Measurements from ENCODE around the gene PLEKHA5. TPM values are rescaled to one million over a fixed set of nuclear protein-coding genes. Genes with fewer than 3 reads are reported as not detected.
A peak's percentile ranks its signal among the peaks of the same experiment; 100 is the strongest.

PLEKHA5 gene
- total and polyA plus RNA-seq, 2 donors from 2014 or later, result 26.6 to 52.9 TPM

DNA sequence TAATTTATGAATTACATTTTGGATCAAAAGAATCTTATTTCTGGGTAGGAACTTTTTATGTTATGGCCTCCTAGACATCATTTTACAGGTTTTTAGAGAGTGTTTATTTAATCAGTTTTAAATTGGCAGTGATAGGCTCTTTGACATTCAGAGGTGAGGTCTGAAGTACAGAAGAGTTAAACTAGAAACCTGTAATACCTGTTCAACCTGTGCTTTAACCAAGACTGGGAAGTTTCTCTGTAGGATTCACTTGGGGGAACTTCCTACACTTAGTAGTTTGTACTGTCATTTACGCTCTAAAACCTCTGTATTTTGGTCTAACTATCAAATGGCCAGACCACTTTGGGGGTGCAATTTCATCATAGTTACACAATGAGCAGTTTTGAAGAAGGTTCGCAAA, 35.9 kb downstream of the PLEKHA5 start:
- intact Hi-C loops (cut with DNase I), result no loop called here
- peak overlapping the region; percentile 52 to 55 for H3K27ac ChIP-seq (ENCODE audit: low read depth in 2 of 2, low read length in 2 of 2)

GRCh38 chr12:19166387-19166786, 36.9 kb downstream of the PLEKHA5 start:
- Histone ChIP-seq H3K9me3 (ENCODE audit: control insufficient read depth in 2 of 3, insufficient read depth in 1 of 3, low read length in 3 of 3) (no peaks in the 10 kb centered on the region), H3K27me3 (ENCODE audit: control insufficient read depth, insufficient read depth, low read length) (no peaks in the 10 kb centered on the region), H3K4me1 (ENCODE audit: control insufficient read depth in 2 of 3, insufficient read depth in 2 of 3, low read depth in 1 of 3, low read length in 3 of 3) (peaks cover 0 to 23% (median 2%) of the 10 kb centered on the region in 3 donors), H3K9ac (ENCODE audit: low read length in 3 of 3) (no peak overlapping the region), H3K36me3 (ENCODE audit: control insufficient read depth in 2 of 3, insufficient read depth in 3 of 3, low read length in 3 of 3) (no peaks in the 10 kb centered on the region), H3K4me3 (ENCODE audit: low read length in 3 of 3) (no peak overlapping the region), H3K27ac (ENCODE audit: low read depth in 2 of 2, low read length in 2 of 2) (peak overlapping the region; percentile 0 to 55)
- TF ChIP-seq, protein P1, sequence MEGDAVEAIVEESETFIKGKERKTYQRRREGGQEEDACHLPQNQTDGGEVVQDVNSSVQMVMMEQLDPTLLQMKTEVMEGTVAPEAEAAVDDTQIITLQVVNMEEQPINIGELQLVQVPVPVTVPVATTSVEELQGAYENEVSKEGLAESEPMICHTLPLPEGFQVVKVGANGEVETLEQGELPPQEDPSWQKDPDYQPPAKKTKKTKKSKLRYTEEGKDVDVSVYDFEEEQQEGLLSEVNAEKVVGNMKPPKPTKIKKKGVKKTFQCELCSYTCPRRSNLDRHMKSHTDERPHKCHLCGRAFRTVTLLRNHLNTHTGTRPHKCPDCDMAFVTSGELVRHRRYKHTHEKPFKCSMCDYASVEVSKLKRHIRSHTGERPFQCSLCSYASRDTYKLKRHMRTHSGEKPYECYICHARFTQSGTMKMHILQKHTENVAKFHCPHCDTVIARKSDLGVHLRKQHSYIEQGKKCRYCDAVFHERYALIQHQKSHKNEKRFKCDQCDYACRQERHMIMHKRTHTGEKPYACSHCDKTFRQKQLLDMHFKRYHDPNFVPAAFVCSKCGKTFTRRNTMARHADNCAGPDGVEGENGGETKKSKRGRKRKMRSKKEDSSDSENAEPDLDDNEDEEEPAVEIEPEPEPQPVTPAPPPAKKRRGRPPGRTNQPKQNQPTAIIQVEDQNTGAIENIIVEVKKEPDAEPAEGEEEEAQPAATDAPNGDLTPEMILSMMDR (IDR thresholded peaks at IDR 0.05; ENCODE audit: borderline replicate concordance, extremely low read depth, insufficient read depth), result no peak
- no peak for DNase-seq
- intact Hi-C loops (cut with DNase I), result no loop called here
- FAIRE-seq, result no peak

More for the DNA sequence above, 35.9 kb downstream of the PLEKHA5 start:
- TF ChIP-seq, protein P1 (IDR thresholded peaks at IDR 0.05; ENCODE audit: borderline replicate concordance, extremely low read depth, insufficient read depth), result no peak
- Histone ChIP-seq H3K4me1 (ENCODE audit: control insufficient read depth in 2 of 3, insufficient read depth in 2 of 3, low read depth in 1 of 3, low read length in 3 of 3) (peaks cover 0 to 23% (median 2%) of the 10 kb centered on the region in 3 donors), H3K27me3 (ENCODE audit: control insufficient read depth, insufficient read depth, low read length) (no peaks in the 10 kb centered on the region), H3K9me3 (ENCODE audit: control insufficient read depth in 2 of 3, insufficient read depth in 1 of 3, low read length in 3 of 3) (no peaks in the 10 kb centered on the region), H3K36me3 (ENCODE audit: control insufficient read depth in 2 of 3, insufficient read depth in 3 of 3, low read length in 3 of 3) (no peaks in the 10 kb centered on the region), H3K9ac (ENCODE audit: low read length in 3 of 3) (no peak overlapping the region), H3K4me3 (ENCODE audit: low read length in 3 of 3) (peak overlapping the region in 1 of 3 donors; percentile 5)
- no peak for FAIRE-seq
- DNase-seq, result no peak

GRCh38 chr12:19166956-19167355, 37.4 kb downstream of the PLEKHA5 start:
- Histone ChIP-seq H3K4me1 (ENCODE audit: control insufficient read depth in 2 of 3, insufficient read depth in 2 of 3, low read depth in 1 of 3, low read length in 3 of 3) (peaks cover 0 to 23% (median 2%) of the 10 kb centered on the region in 3 donors), H3K27me3 (ENCODE audit: control insufficient read depth, insufficient read depth, low read length) (no peaks in the 10 kb centered on the region), H3K4me3 (ENCODE audit: low read length in 3 of 3) (no peak overlapping the region), H3K27ac (ENCODE audit: low read depth in 2 of 2, low read length in 2 of 2) (no peak overlapping the region), H3K36me3 (ENCODE audit: control insufficient read depth in 2 of 3, insufficient read depth in 3 of 3, low read length in 3 of 3) (no peaks in the 10 kb centered on the region), H3K9ac (ENCODE audit: low read length in 3 of 3) (no peak overlapping the region), H3K9me3 (ENCODE audit: control insufficient read depth in 2 of 3, insufficient read depth in 1 of 3, low read length in 3 of 3) (no peaks in the 10 kb centered on the region)
- FAIRE-seq, result no peak
- DNase-seq, result no peak
- intact Hi-C loops (cut with DNase I), result no loop called here
- TF ChIP-seq, protein P1 (IDR thresholded peaks at IDR 0.05; ENCODE audit: borderline replicate concordance, extremely low read depth, insufficient read depth), result no peak

DNA sequence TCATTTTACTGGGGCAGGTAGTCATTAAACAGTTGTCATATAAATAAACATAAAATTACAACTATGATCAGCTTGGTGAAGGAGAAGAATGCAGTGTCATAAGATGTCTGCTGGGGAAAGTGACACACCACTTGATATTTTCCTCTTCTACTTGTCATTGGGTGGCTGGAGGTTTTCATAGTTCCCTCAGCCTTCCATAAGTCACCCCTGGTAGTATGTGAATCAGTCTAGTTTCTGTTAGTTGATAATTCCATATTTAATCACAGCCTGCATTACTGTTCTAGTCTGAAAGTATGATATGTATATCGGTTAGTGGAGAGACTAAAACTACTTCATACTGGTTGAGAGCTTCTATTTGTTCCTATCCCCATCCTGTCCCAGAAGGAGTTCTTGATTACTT, 38.2 kb downstream of the PLEKHA5 start:
- intact Hi-C loops (cut with DNase I), result no loop called here
- H3K4me1 ChIP-seq (ENCODE audit: control insufficient read depth in 2 of 3, insufficient read depth in 2 of 3, low read depth in 1 of 3, low read length in 3 of 3), result peaks cover 0 to 23% (median 2%) of the 10 kb centered on the region in 3 donors
- no peak overlapping the region for H3K27ac ChIP-seq (ENCODE audit: low read depth in 2 of 2, low read length in 2 of 2)
- no peaks in the 10 kb centered on the region for H3K27me3 ChIP-seq (ENCODE audit: control insufficient read depth, insufficient read depth, low read length)
- TF ChIP-seq, protein P1 (IDR thresholded peaks at IDR 0.05; ENCODE audit: borderline replicate concordance, extremely low read depth, insufficient read depth), result no peak
- no peak overlapping the region for H3K4me3 ChIP-seq (ENCODE audit: low read length in 3 of 3)
- H3K9ac ChIP-seq (ENCODE audit: low read length in 3 of 3), result no peak overlapping the region
- DNase-seq (no peak), FAIRE-seq (no peak)
- H3K9me3 ChIP-seq (ENCODE audit: control insufficient read depth in 2 of 3, insufficient read depth in 1 of 3, low read length in 3 of 3), result no peaks in the 10 kb centered on the region
- no peaks in the 10 kb centered on the region for H3K36me3 ChIP-seq (ENCODE audit: control insufficient read depth in 2 of 3, insufficient read depth in 3 of 3, low read length in 3 of 3)

Data from kidney (tissue), 14 donors.